ENCODE data around the gene ALK. TPM values are rescaled to one million over a fixed set of nuclear protein-coding genes. Genes with fewer than 3 reads are reported as not detected.

The ALK gene
- polyA plus RNA-seq, 3 donors = not detected

GRCh38 chr2:29954316-29954715, 32.9 kb upstream of the ALK start:
- Mint-ChIP-seq H3K9me3 (peaks cover 0 to 3% (median 1%) of the 10 kb centered on the region in 7 donors), H3K27ac (no peak overlapping the region), H3K4me1 (no peaks in the 10 kb centered on the region), H3K36me3 (no peaks in the 10 kb centered on the region), H3K4me3 (no peak overlapping the region), H3K27me3 (ENCODE audit: low read depth in 3 of 3) (peaks cover 2 to 7% (median 6%) of the 10 kb centered on the region in 3 donors)
- DNase-seq = no peak
- H4K20me1 ChIP-seq (ENCODE audit: insufficient read depth, low read length) = no peaks in the 10 kb centered on the region
- H3K9me3 ChIP-seq (replicated peaks in 1 of 2; ENCODE audit: control insufficient read depth in 1 of 2, insufficient read depth in 1 of 2, low read length in 2 of 2) = no peaks in the 10 kb centered on the region
- intact Hi-C loops (cut with micrococcal nuclease) = no loop called here
- H3K36me3 ChIP-seq (replicated peaks in 1 of 2; ENCODE audit: control insufficient read depth in 1 of 2, insufficient read depth in 2 of 2, low read length in 2 of 2) = no peaks in the 10 kb centered on the region
- no peak overlapping the region for H3K27ac ChIP-seq (ENCODE audit: low read depth in 1 of 2, low read length in 2 of 2)
- H3K4me3 ChIP-seq (replicated peaks in 1 of 3; ENCODE audit: low read depth in 2 of 3, low read length in 3 of 3) = no peak overlapping the region
- no peak overlapping the region for H3K9ac ChIP-seq (ENCODE audit: insufficient read depth, low read length, poor library complexity, severe bottlenecking)
- no peaks in the 10 kb centered on the region for H3K79me2 ChIP-seq (ENCODE audit: insufficient read depth, low read length)
- no peaks in the 10 kb centered on the region for H3K27me3 ChIP-seq (ENCODE audit: control insufficient read depth in 2 of 2, insufficient read depth in 2 of 2, low read length in 2 of 2)
- TF ChIP-seq CTCF (IDR thresholded peaks at IDR 0.05) = no peak
- no peaks in the 10 kb centered on the region for H3K4me1 ChIP-seq (ENCODE audit: control insufficient read depth in 1 of 2, insufficient read depth in 2 of 2, low read length in 2 of 2)
- no peak overlapping the region for H3K4me2 ChIP-seq (replicated peaks; ENCODE audit: extremely low read depth, low read length, poor library complexity, severe bottlenecking)
- no peak overlapping the region for H2AFZ ChIP-seq (ENCODE audit: insufficient read depth, low read depth, low read length, poor library complexity, severe bottlenecking)

GRCh38 chr2:29952973-29953372, 31.6 kb upstream of the ALK start:
- peaks cover 2 to 5% (median 4%) of the 10 kb centered on the region in 3 donors for H3K27me3 Mint-ChIP-seq (ENCODE audit: low read depth in 3 of 3)
- no peaks in the 10 kb centered on the region for H3K4me1 Mint-ChIP-seq
- H3K4me3 ChIP-seq (replicated peaks in 1 of 3; ENCODE audit: low read depth in 2 of 3, low read length in 3 of 3) = no peak overlapping the region
- H3K36me3 Mint-ChIP-seq = no peaks in the 10 kb centered on the region
- no peaks in the 10 kb centered on the region for H3K27me3 ChIP-seq (ENCODE audit: control insufficient read depth in 2 of 2, insufficient read depth in 2 of 2, low read length in 2 of 2)
- H4K20me1 ChIP-seq (ENCODE audit: insufficient read depth, low read length) = no peaks in the 10 kb centered on the region
- H3K27ac Mint-ChIP-seq = no peak overlapping the region
- H3K79me2 ChIP-seq (ENCODE audit: insufficient read depth, low read length) = no peaks in the 10 kb centered on the region
- TF ChIP-seq CTCF (IDR thresholded peaks at IDR 0.05) = no peak
- H3K4me1 ChIP-seq (ENCODE audit: control insufficient read depth in 1 of 2, insufficient read depth in 2 of 2, low read length in 2 of 2) = no peaks in the 10 kb centered on the region
- no peak for DNase-seq
- H3K27ac ChIP-seq (ENCODE audit: low read depth in 1 of 2, low read length in 2 of 2) = no peak overlapping the region
- H3K9me3 ChIP-seq (replicated peaks in 1 of 2; ENCODE audit: control insufficient read depth in 1 of 2, insufficient read depth in 1 of 2, low read length in 2 of 2) = no peaks in the 10 kb centered on the region
- no peak overlapping the region for H3K9ac ChIP-seq (ENCODE audit: insufficient read depth, low read length, poor library complexity, severe bottlenecking)
- intact Hi-C loops (cut with micrococcal nuclease) = no loop called here
- no peaks in the 10 kb centered on the region for H3K36me3 ChIP-seq (replicated peaks in 1 of 2; ENCODE audit: control insufficient read depth in 1 of 2, insufficient read depth in 2 of 2, low read length in 2 of 2)
- H2AFZ ChIP-seq (ENCODE audit: insufficient read depth, low read depth, low read length, poor library complexity, severe bottlenecking) = no peak overlapping the region
- peaks cover 0 to 3% (median 1%) of the 10 kb centered on the region in 7 donors for H3K9me3 Mint-ChIP-seq
- no peak overlapping the region for H3K4me2 ChIP-seq (replicated peaks; ENCODE audit: extremely low read depth, low read length, poor library complexity, severe bottlenecking)
- no peak overlapping the region for H3K4me3 Mint-ChIP-seq

Data from CD14-positive monocyte (primary cell).